CD14-positive monocyte (primary cell): Measurements from ENCODE around the gene ZNF680. TPM values are rescaled to one million over a fixed set of nuclear protein-coding genes. Genes with fewer than 3 reads are reported as not detected.

ENCODE experiments used
- DNase-seq, 3 donors: peaks; one replicate each; pipeline ENCODE4 v3.0.0-alpha.2; 2011 to 2022
- H2AFZ ChIP-seq: 2 replicates; pipeline ENCODE4 v1.6.0; 2012; ENCODE audit warnings: mild to moderate bottlenecking, low read depth, low read length, inconsistent platforms; ENCODE audit not compliant: insufficient read depth, poor library complexity, severe bottlenecking
- H3K27ac ChIP-seq, 2 donors: 1 replicate in 1 of 2; 2 replicates in 1 of 2; pipeline ENCODE4 v1.5.1; 2012 to 2013; ENCODE audit warnings: low read length in 2 of 2, control low read depth in 1 of 2, inconsistent platforms in 1 of 2, low read depth in 1 of 2, mild to moderate bottlenecking in 1 of 2
- H3K27me3 ChIP-seq, 2 donors: one replicate each; pipeline versions ENCODE4 v1.6.0 to v1.6.1; 2011 to 2013; ENCODE audit warnings: low read length in 2 of 2; ENCODE audit not compliant: control insufficient read depth in 2 of 2, insufficient read depth in 2 of 2
- H3K36me3 ChIP-seq, 2 donors: replicated peaks in 1 of 2; 1 replicate in 1 of 2; 2 replicates in 1 of 2; pipeline versions ENCODE4 v1.5.1 to v1.6.1; 2012 to 2013; ENCODE audit warnings: low read length in 2 of 2, control low read depth in 1 of 2, inconsistent platforms in 1 of 2, mild to moderate bottlenecking in 1 of 2; ENCODE audit not compliant: insufficient read depth in 2 of 2, control insufficient read depth in 1 of 2
- H3K4me1 ChIP-seq, 2 donors: 1 replicate in 1 of 2; 2 replicates in 1 of 2; pipeline versions ENCODE4 v1.5.1 to v1.6.1; 2012 to 2013; ENCODE audit warnings: low read length in 2 of 2, control low read depth in 1 of 2, inconsistent platforms in 1 of 2, mild to moderate bottlenecking in 1 of 2, moderate library complexity in 1 of 2; ENCODE audit not compliant: insufficient read depth in 2 of 2, control insufficient read depth in 1 of 2
- H3K4me2 ChIP-seq: replicated peaks from 2 replicates; pipeline ENCODE3; 2012; ENCODE audit warnings: low read length, moderate library complexity, mild to moderate bottlenecking; ENCODE audit not compliant: poor library complexity, severe bottlenecking; ENCODE audit errors: extremely low read depth
- H3K4me3 ChIP-seq, 3 experiments: fragments of 200-600 bp in 1 of 3; sonication (generic) in 1 of 3; replicated peaks in 1 of 3; 1 replicate in 2 of 3; 2 replicates in 1 of 3; pipeline ENCODE4 v1.5.1; 2011 to 2013; ENCODE audit warnings: low read length in 3 of 3, mild to moderate bottlenecking in 3 of 3, control low read depth in 2 of 3, low read depth in 2 of 3, inconsistent platforms in 1 of 3, moderate library complexity in 1 of 3
- H3K79me2 ChIP-seq: 2 replicates; pipeline ENCODE4 v1.6.0; 2012; ENCODE audit warnings: mild to moderate bottlenecking, control low read depth, inconsistent platforms, low read length, moderate library complexity; ENCODE audit not compliant: insufficient read depth
- H3K9ac ChIP-seq: 2 replicates; pipeline ENCODE4 v1.6.0; 2017; ENCODE audit warnings: low read length, mild to moderate bottlenecking; ENCODE audit not compliant: insufficient read depth, poor library complexity, severe bottlenecking
- H3K9me3 ChIP-seq, 2 donors: replicated peaks in 1 of 2; 1 replicate in 1 of 2; 2 replicates in 1 of 2; pipeline versions ENCODE4 v1.5.1 to v1.6.1; 2012 to 2013; ENCODE audit warnings: low read length in 2 of 2, control low read depth in 1 of 2; ENCODE audit not compliant: control insufficient read depth in 1 of 2, insufficient read depth in 1 of 2
- H4K20me1 ChIP-seq: 2 replicates; pipeline ENCODE4 v1.6.0; 2012; ENCODE audit warnings: mild to moderate bottlenecking, low read length, control low read depth, moderate library complexity; ENCODE audit not compliant: insufficient read depth
- H3K27ac Mint-ChIP-seq, 7 donors: one replicate each; pipeline ENCODE4 v1.8.0; 2020; ENCODE audit warnings: mild to moderate bottlenecking in 7 of 7, mixed read lengths in 7 of 7, moderate library complexity in 6 of 7, inconsistent platforms in 2 of 7
- H3K27me3 Mint-ChIP-seq, 3 donors: one replicate each; pipeline ENCODE4 v1.8.0; 2021 to 2022; ENCODE audit warnings: low read depth in 3 of 3, mild to moderate bottlenecking in 3 of 3, mixed read lengths in 3 of 3, moderate library complexity in 3 of 3, inconsistent platforms in 1 of 3
- H3K36me3 Mint-ChIP-seq, 2 donors: one replicate each; pipeline ENCODE4 v1.8.0; 2020; ENCODE audit warnings: mixed read lengths in 2 of 2, inconsistent platforms in 1 of 2, mild to moderate bottlenecking in 1 of 2
- H3K4me1 Mint-ChIP-seq: one replicate; pipeline ENCODE4 v1.8.0; 2020; ENCODE audit warnings: mild to moderate bottlenecking, mixed read lengths
- H3K4me3 Mint-ChIP-seq, 2 donors: one replicate each; pipeline ENCODE4 v1.8.0; 2020; ENCODE audit warnings: mild to moderate bottlenecking in 2 of 2, mixed read lengths in 2 of 2, moderate library complexity in 1 of 2
- H3K9me3 Mint-ChIP-seq, 7 donors: one replicate each; pipeline ENCODE4 v1.8.0; 2020 to 2022; ENCODE audit warnings: mixed read lengths in 7 of 7, mild to moderate bottlenecking in 6 of 7, moderate library complexity in 6 of 7, inconsistent platforms in 2 of 7
- WGBS: methylation state at CpG from one replicate; pipeline ENCODE4 v1.1.5; 2013; ENCODE audit warnings: missing lambda C conversion rate; ENCODE audit not compliant: insufficient coverage; 5-methylcytosine and 5-hydroxymethylcytosine counted together
- intact Hi-C, 2 donors: fragments of 100-400 bp; cut with micrococcal nuclease; formaldehyde crosslinking; loops; one replicate each; pipeline versions ENCODE4 v1.15.0 to v1.15.1; 2023
- polyA plus RNA-seq, 3 donors: library from polyadenylated mRNA; depleted of rRNA in 1 of 3; unstranded in 2 of 3; stranded (reverse) in 1 of 3; fragments of 300-500 nt in 2 of 3; fragments of >200 nt in 1 of 3; fragmentation: Illumina TruSeq in 2 of 3; gene quantifications; 1 replicate in 2 of 3; 2 replicates in 1 of 3; pipeline ENCODE4 v1.2.3, GENCODE V29; 2012 to 2021
- TF ChIP-seq, protein P1 (sequence below): fragments of 200-600 bp; IDR thresholded peaks from one replicate; pipeline ENCODE4 v1.8.0; 2022; ENCODE audit warnings: antibody characterized with exemption, mild to moderate bottlenecking

Gene ZNF680
- polyA plus RNA-seq, 3 donors = 0.69 to 1.6 (median 1.5) TPM

DNA sequence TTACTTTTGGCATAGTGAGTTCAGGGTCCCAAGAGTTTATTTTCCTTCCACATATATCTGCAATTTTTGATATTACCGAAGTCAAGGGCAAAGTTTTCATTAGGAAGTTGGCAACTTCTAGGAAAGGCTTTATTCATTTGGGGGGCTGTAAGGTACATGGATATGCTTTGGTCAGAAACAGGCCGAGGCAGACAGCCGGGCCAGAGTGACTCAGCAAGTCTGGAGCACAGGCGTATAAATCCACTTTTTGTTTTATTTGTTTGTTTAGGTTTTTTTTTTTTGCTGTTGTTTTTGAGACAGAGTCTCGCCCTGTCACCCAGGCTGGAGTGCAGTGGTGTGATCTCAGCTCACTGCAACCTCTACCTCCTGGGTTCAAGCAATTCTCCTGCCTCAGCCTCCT lies 3.7 kb downstream of the ZNF680 start:
- Mint-ChIP-seq H3K27me3 (peaks cover 0 to 2% (median 0%) of the 10 kb centered on the region in 3 donors), H3K27ac (no peak overlapping the region), H3K4me3 (no peak overlapping the region), H3K9me3 (peaks cover 37 to 72% (median 67%) of the 10 kb centered on the region in 7 donors), H3K4me1 (peaks cover 11% of the 10 kb centered on the region), H3K36me3 (peaks cover 21 to 52% of the 10 kb centered on the region in 2 donors)
- Histone ChIP-seq H2AFZ (no peak overlapping the region), H3K9me3 (peaks cover 47 to 63% of the 10 kb centered on the region in 2 donors), H3K79me2 (peaks cover 61% of the 10 kb centered on the region), H3K9ac (no peak overlapping the region), H3K27ac (no peak overlapping the region), H3K4me3 (no peak overlapping the region), H3K4me2 (no peak overlapping the region), H3K36me3 (peaks cover 0 to 36% of the 10 kb centered on the region in 2 donors), H3K4me1 (peaks cover 0 to 6% of the 10 kb centered on the region in 2 donors), H4K20me1 (no peaks in the 10 kb centered on the region), H3K27me3 (no peaks in the 10 kb centered on the region)
- TF ChIP-seq, protein P1, sequence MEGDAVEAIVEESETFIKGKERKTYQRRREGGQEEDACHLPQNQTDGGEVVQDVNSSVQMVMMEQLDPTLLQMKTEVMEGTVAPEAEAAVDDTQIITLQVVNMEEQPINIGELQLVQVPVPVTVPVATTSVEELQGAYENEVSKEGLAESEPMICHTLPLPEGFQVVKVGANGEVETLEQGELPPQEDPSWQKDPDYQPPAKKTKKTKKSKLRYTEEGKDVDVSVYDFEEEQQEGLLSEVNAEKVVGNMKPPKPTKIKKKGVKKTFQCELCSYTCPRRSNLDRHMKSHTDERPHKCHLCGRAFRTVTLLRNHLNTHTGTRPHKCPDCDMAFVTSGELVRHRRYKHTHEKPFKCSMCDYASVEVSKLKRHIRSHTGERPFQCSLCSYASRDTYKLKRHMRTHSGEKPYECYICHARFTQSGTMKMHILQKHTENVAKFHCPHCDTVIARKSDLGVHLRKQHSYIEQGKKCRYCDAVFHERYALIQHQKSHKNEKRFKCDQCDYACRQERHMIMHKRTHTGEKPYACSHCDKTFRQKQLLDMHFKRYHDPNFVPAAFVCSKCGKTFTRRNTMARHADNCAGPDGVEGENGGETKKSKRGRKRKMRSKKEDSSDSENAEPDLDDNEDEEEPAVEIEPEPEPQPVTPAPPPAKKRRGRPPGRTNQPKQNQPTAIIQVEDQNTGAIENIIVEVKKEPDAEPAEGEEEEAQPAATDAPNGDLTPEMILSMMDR = no peak
- DNase-seq = no peak
- intact Hi-C loops = no loop called here
- 86% methylated on average over 3 of the region's 5 CpGs for WGBS

DNA sequence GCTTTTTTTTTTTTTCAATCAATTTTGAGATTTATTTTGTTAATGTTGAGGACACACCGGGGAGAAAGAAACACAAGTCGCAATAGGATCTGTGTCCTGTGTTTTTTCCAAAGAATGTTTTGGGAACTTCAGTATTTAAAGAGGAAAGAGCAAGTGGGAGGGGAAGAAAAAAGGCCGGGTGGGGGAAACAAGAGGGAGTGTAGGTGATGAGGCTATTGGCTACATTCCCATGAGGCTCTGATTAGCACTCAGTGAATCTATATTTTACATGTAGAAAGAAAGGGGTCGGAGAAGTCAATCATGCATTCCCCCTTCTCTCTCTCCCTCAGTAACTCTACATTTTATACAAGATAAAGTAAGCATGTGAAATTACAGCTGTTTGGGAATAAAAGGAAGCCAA lies 4.1 kb downstream of the ZNF680 start:
- Histone ChIP-seq H3K9ac (no peak overlapping the region), H3K4me2 (no peak overlapping the region), H3K27me3 (no peaks in the 10 kb centered on the region), H3K27ac (no peak overlapping the region), H3K36me3 (peaks cover 0 to 36% of the 10 kb centered on the region in 2 donors), H3K79me2 (peaks cover 61% of the 10 kb centered on the region), H4K20me1 (no peaks in the 10 kb centered on the region), H3K9me3 (peaks cover 50 to 66% of the 10 kb centered on the region in 2 donors), H2AFZ (no peak overlapping the region), H3K4me1 (peaks cover 0 to 6% of the 10 kb centered on the region in 2 donors), H3K4me3 (no peak overlapping the region)
- Mint-ChIP-seq H3K4me1 (peaks cover 9% of the 10 kb centered on the region), H3K27ac (no peak overlapping the region), H3K4me3 (no peak overlapping the region), H3K27me3 (peaks cover 0 to 2% (median 0%) of the 10 kb centered on the region in 3 donors), H3K36me3 (peaks cover 21 to 55% of the 10 kb centered on the region in 2 donors), H3K9me3 (peaks cover 41 to 73% (median 70%) of the 10 kb centered on the region in 7 donors)
- TF ChIP-seq, protein P1 = no peak
- 86% methylated on average over 2 of the region's 4 CpGs for WGBS
- DNase-seq = no peak
- intact Hi-C loops = no loop called here
